Ectodermal cell (in vitro differentiated cells): Measurements from ENCODE around the gene ADAMTS9.

Experiments
- H3K27ac ChIP-seq: 2 replicates; pipeline ENCODE4 v1.7.0; 2013; ENCODE audit warnings: mild to moderate bottlenecking, low read depth, low read length; ENCODE audit not compliant: insufficient read depth, poor library complexity, severe bottlenecking
- H3K27me3 ChIP-seq: 2 replicates; pipeline ENCODE4 v1.7.0; 2013; ENCODE audit warnings: mild to moderate bottlenecking, low read length; ENCODE audit not compliant: insufficient read depth, control insufficient read depth, poor library complexity, severe bottlenecking
- H3K36me3 ChIP-seq: one replicate; pipeline ENCODE4 v1.7.0; 2013; ENCODE audit warnings: low read length; ENCODE audit not compliant: control insufficient read depth, insufficient read depth
- H3K4me1 ChIP-seq: one replicate; pipeline ENCODE4 v1.7.0; 2013; ENCODE audit warnings: low read length; ENCODE audit not compliant: control insufficient read depth, insufficient read depth
- H3K4me3 ChIP-seq: 2 replicates; pipeline ENCODE4 v1.7.0; 2013; ENCODE audit warnings: low read depth, low read length, control low read depth; ENCODE audit not compliant: insufficient read depth
- H3K9me3 ChIP-seq: 2 replicates; pipeline ENCODE4 v1.7.0; 2013; ENCODE audit warnings: mild to moderate bottlenecking, low read length, moderate library complexity; ENCODE audit not compliant: control insufficient read depth
- WGBS, 2 experiments: methylation state at CpG; one replicate each; pipeline ENCODE4 v1.1.7; 2013; ENCODE audit warnings: missing lambda C conversion rate in 2 of 2; 5-methylcytosine and 5-hydroxymethylcytosine counted together

Gene ADAMTS9

GRCh38 chr3:64673159-64673715 lies 14.6 kb downstream of the ADAMTS9 start:
- Histone ChIP-seq H3K27ac (no peak overlapping the region), H3K36me3 (no peaks in the 10 kb centered on the region), H3K4me3 (no peak overlapping the region), H3K4me1 (peaks cover 7% of the 10 kb centered on the region), H3K27me3 (no peaks in the 10 kb centered on the region), H3K9me3 (no peaks in the 10 kb centered on the region)
- WGBS, 2 experiments = 97% methylated on average over 6 of the region's 7 CpGs

DNA sequence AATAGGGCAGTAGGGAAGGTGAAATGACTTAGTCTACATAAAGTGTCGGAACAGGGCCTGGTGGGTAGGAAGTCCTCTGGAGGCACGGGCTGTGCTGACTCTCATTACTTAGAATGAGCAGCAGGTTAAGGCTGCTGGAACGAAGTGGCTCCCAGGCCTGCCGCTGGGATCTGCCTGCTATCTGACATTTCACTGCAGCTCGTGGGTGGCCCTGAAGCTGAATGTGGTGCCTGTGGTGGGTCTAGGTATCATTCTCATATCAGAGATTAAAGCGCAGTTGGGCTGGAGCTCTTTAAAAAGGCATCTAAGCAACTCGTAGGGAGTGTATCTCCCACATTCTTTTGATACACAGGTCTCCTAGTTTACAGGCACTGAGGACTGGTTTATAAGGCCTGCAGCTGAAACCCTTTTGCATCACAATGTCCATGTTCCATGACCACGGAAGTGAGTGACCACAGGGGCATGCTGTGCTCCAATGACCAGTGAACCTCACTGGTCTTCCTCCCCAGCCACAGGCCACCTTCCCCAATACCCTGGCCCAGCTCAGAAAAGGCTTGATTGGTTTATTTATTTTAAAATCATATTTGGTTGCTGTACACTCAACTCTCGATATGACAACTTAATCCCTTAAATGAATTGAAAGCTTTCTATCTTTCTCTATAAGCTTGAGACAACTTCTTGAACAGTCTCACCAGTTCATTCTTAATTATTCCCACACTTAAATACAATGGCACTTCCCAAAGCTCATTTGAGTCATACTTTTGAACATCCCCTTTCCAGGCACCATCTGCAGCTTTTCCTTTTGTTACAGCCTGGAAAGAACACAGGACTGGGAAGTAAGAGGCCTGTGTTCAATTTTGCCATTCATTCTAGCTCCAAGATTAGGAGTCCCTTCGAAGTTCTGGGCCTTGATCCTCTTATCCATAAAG lies 19.0 kb downstream of the ADAMTS9 start:
- no peaks in the 10 kb centered on the region for H3K27me3 ChIP-seq
- no peaks in the 10 kb centered on the region for H3K36me3 ChIP-seq
- peaks cover 7% of the 10 kb centered on the region for H3K4me1 ChIP-seq
- H3K9me3 ChIP-seq = no peaks in the 10 kb centered on the region
- H3K4me3 ChIP-seq = no peak overlapping the region
- 69 to 73% methylated on average over 10 of the region's 10 CpGs for WGBS, 2 experiments
- H3K27ac ChIP-seq = no peak overlapping the region

DNA sequence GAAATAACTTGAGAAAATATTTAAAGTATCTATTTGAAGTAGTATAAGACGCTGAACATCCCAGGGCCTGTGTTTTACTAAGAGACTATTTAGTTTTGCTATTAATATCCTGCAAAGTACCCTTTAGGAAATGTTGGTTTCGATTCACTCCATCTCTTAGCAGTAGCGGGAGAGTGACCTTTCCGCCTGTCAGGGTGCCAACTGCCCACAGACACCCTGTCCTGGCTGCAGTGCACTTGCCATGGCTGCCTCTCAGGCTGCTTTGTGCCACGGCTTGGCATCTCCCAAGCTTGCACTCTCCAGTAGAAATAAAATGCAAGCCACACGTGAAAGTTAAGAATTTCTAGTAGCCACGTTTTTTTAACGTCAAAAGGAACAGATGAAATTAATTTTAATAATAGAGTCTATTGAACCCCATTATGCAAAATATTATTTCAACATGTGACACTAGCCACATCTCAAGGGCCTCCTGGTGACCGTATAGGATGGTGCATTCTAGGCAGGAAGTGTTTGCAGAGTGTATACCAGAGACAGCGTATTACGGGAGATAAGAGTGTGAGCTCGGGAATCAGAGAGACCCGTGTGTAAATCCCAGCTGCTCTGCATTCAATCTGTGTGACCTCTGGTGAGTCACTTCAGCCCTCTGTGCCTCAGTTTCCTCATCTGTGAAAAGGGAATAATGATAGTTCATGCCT lies 19.8 kb downstream of the ADAMTS9 start:
- Histone ChIP-seq H3K9me3 (no peaks in the 10 kb centered on the region), H3K4me3 (no peak overlapping the region), H3K4me1 (peaks cover 7% of the 10 kb centered on the region), H3K27ac (no peak overlapping the region), H3K36me3 (no peaks in the 10 kb centered on the region), H3K27me3 (no peaks in the 10 kb centered on the region)
- 92 to 93% methylated on average over 12 to 13 of the region's 13 CpGs for WGBS, 2 experiments

DNA sequence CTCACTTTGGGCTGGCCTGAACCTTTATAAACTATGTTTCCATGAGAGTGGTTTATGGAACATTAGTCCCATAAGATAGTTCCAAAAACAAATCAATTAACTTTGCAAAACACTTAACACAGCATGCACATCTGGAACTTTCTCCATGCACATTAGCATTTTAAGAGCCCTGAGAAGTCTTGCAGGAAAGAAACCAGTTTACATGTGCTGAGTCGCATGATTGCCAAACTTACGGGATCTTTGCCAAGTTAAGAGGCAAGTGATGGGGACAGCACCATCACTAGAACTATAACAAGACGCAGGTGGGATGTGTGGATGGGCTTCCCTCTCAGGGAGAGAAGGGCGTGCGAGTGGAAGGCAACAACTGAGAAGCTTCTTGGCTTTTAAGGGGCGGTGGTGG lies 20.7 kb downstream of the ADAMTS9 start:
- Histone ChIP-seq H3K4me1 (peaks cover 7% of the 10 kb centered on the region), H3K4me3 (no peak overlapping the region), H3K27ac (no peak overlapping the region), H3K9me3 (no peaks in the 10 kb centered on the region), H3K36me3 (no peaks in the 10 kb centered on the region), H3K27me3 (no peaks in the 10 kb centered on the region)
- WGBS, 2 experiments = 96 to 98% methylated on average over 6 of the region's 6 CpGs

GRCh38 chr3:64666171-64666588 lies 21.6 kb downstream of the ADAMTS9 start:
- Histone ChIP-seq H3K4me1 (peaks cover 7% of the 10 kb centered on the region), H3K4me3 (no peak overlapping the region), H3K27me3 (no peaks in the 10 kb centered on the region), H3K36me3 (no peaks in the 10 kb centered on the region), H3K9me3 (no peaks in the 10 kb centered on the region), H3K27ac (no peak overlapping the region)
- 94% methylated on average over 4 of the region's 4 CpGs for WGBS, 2 experiments

- Histone ChIP-seq H3K27ac (no peak overlapping the region), H3K4me1 (peaks cover 7% of the 10 kb centered on the region), H3K36me3 (no peaks in the 10 kb centered on the region), H3K27me3 (no peaks in the 10 kb centered on the region), H3K4me3 (no peak overlapping the region), H3K9me3 (no peaks in the 10 kb centered on the region)
- 90 to 100% methylated on average over 1 to 3 of the region's 3 CpGs for WGBS, 2 experiments
These were observed 23.4 kb downstream of the ADAMTS9 start for GRCh38 chr3:64664397-64664796.

DNA sequence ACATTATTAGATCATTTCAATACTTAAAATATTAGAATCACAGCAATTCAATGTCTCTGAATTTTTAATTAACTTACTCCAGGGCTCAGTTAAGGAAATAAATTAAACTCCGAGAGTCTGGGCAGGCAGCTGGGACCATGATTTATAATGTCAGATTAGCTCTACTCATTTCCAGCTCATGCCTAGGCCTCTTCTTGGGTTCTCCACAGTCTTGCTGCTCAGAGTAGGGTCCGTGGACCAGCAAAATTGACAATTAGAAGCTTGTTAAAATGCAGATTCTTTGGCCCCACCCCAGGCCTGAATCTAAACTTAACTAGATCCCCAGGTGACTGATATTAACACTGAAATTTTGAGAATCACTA lies 28.2 kb downstream of the ADAMTS9 start:
- H3K9me3 ChIP-seq = no peaks in the 10 kb centered on the region
- no peaks in the 10 kb centered on the region for H3K4me1 ChIP-seq
- H3K27me3 ChIP-seq = no peaks in the 10 kb centered on the region
- no peaks in the 10 kb centered on the region for H3K36me3 ChIP-seq
- 97 to 98% methylated on average over 2 of the region's 2 CpGs for WGBS, 2 experiments
- H3K4me3 ChIP-seq = no peak overlapping the region
- no peak overlapping the region for H3K27ac ChIP-seq

DNA sequence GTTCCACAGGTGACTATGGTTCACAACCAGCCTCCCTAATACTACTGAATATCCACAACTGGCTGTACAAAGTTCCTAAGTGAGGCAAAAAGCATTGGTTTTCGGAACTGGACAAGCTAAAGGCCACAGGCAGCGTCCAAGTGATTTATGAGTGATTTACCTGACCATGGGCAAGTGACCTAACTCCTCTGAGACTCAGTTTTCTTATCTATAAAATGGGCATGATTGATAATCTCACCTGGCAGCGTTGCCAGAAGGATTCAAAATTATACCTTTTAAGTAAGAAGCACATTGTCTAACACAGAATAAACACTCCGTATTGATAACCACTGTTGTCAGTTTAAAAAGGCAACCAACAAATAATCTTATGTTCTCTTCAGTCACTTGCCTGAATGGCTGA lies 29.8 kb downstream of the ADAMTS9 start:
- H3K27ac ChIP-seq = no peak overlapping the region
- 95 to 96% methylated on average over 4 of the region's 4 CpGs for WGBS, 2 experiments
- H3K27me3 ChIP-seq = no peaks in the 10 kb centered on the region
- H3K4me3 ChIP-seq = no peak overlapping the region
- H3K4me1 ChIP-seq = no peaks in the 10 kb centered on the region
- H3K36me3 ChIP-seq = no peaks in the 10 kb centered on the region
- no peaks in the 10 kb centered on the region for H3K9me3 ChIP-seq

DNA sequence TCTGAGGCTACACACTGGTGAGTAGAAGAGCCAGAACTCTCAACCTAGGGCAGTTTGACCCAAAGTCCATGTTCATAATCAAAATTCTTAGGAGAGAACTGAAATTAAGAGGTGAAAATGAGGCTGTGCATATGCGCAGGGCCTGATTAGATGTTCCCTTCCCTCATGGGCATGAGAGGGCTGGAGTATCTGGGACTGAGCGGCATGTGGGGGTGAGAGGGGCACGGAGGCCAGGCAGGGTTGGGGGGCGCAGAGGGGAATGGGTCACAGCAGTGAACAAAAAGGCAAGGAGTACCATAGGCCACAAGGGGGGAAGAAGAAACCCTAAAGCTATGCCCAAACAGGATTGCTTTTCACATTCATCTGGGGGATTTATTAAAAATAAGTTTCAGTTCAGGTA lies 31.3 kb downstream of the ADAMTS9 start:
- Histone ChIP-seq H3K27ac (no peak overlapping the region), H3K9me3 (no peaks in the 10 kb centered on the region), H3K4me1 (peaks cover 5% of the 10 kb centered on the region), H3K4me3 (no peak overlapping the region), H3K27me3 (no peaks in the 10 kb centered on the region), H3K36me3 (no peaks in the 10 kb centered on the region)
- WGBS, 2 experiments = 89 to 97% methylated on average over 4 of the region's 4 CpGs

DNA sequence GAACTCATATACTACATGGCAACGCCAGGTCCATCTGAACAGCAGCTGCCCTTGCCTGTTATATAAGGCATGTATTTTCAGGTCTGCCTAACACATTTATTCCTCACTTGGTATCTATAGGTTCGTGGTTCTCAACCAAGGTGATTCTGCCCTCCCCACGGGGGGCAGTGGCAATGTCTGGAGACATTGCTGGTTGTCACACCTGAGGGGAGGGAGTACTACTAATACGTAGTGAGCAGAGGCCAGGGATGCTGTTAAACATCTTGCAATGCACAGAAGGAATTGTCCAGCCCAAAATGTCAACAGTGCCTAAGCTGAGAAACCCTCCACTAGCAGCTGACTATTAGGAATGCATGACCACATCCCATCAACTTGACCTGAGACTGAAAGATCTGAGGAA lies 32.6 kb downstream of the ADAMTS9 start:
- no peaks in the 10 kb centered on the region for H3K36me3 ChIP-seq
- H3K4me3 ChIP-seq = no peak overlapping the region
- H3K4me1 ChIP-seq = peaks cover 19% of the 10 kb centered on the region
- no peaks in the 10 kb centered on the region for H3K9me3 ChIP-seq
- no peaks in the 10 kb centered on the region for H3K27me3 ChIP-seq
- no peak overlapping the region for H3K27ac ChIP-seq
- WGBS, 2 experiments = 94 to 95% methylated on average over 4 of the region's 4 CpGs
